Psoas muscle (tissue), 8 donors: Measurements from ENCODE around the gene RPS19BP1. TPM values are rescaled to one million over a fixed set of nuclear protein-coding genes. Genes with fewer than 3 reads are reported as not detected.

ENCODE experiments used
- ATAC-seq, 4 donors: fragments of 200-7000 bp; cut with Tn5 transposase; one replicate each; pipeline ENCODE4 v1.9.1; 2020; ENCODE audit warnings: moderate library complexity in 3 of 4, mild to moderate bottlenecking in 2 of 4
- DNase-seq, 2 donors: peaks; one replicate each; pipeline ENCODE4 v3.0.0-alpha.2; 2020
- H3K27ac ChIP-seq: fragments of 200-600 bp; one replicate; pipeline ENCODE4 v1.8.0; 2022
- H3K27me3 ChIP-seq, 3 donors: fragments of 200-600 bp in 1 of 3; one replicate each; pipeline versions ENCODE4 v1.6.1 to v1.8.0; 2013 to 2022; ENCODE audit warnings: low read length in 2 of 3, mild to moderate bottlenecking in 2 of 3, moderate library complexity in 1 of 3; ENCODE audit not compliant: insufficient read depth in 3 of 3
- H3K36me3 ChIP-seq, 2 donors: fragments of 200-600 bp in 1 of 2; one replicate each; pipeline versions ENCODE4 v1.6.1 to v1.8.0; 2013 to 2022; ENCODE audit warnings: low read depth in 1 of 2, mild to moderate bottlenecking in 1 of 2, moderate library complexity in 1 of 2; ENCODE audit not compliant: insufficient read depth in 1 of 2
- H3K4me1 ChIP-seq: fragments of 200-600 bp; one replicate; pipeline ENCODE4 v1.8.0; 2022
- H3K4me3 ChIP-seq: fragments of 200-600 bp; one replicate; pipeline ENCODE4 v1.8.0; 2022; ENCODE audit warnings: mild to moderate bottlenecking
- H3K9me3 ChIP-seq: fragments of 200-600 bp; one replicate; pipeline ENCODE4 v1.8.0; 2022
- WGBS, 3 donors: extraction: QIAGEN DNeasy Blood & Tissue Kit; methylation state at CpG; one replicate each; pipeline versions ENCODE4 v1.1.6 to v1.1.7; 2013; 5-methylcytosine and 5-hydroxymethylcytosine counted together
- intact Hi-C, 2 donors: fragments of 100-400 bp; cut with DNase I; formaldehyde crosslinking; loops; one replicate each; pipeline versions ENCODE4 v1.11.0 to v1.14.2; 2022
- polyA plus RNA-seq, 3 donors: library from polyadenylated mRNA; stranded (reverse); fragments of 200-250 nt; gene quantifications; one replicate each; pipeline ENCODE4 v1.2.3, GENCODE V29; 2013
- total RNA-seq, 4 donors: library from RNA; stranded (reverse); fragmentation: NEBNext Ultra II Directional in 2 of 4; extraction: Animal tissue kit (Norgen Biotek cat#: 25700) in 2 of 4; gene quantifications; one replicate each; pipeline versions ENCODE4 v1.2.1 to v1.2.4, GENCODE V29; 2021 to 2023
- TF ChIP-seq, protein P1 (sequence below): fragments of 200-600 bp; IDR thresholded peaks from one replicate; pipeline ENCODE4 v1.8.0; 2022; ENCODE audit warnings: antibody characterized with exemption
- donor health status: healthy with polysubstance abuse.
- donor health status: DM: no; HTN: no; CAD: no; lungs with moderate emphysema.
- donor health status: Bipolar disorder and iron deficiency.
- donor health status: healthy.
- donor health status: DM: yes; HTN: yes; CAD: no.
- donor health status: DM: no; HTN: no; CAD: no.
- donor health status: DM: no; HTN: no; CAD: no.
- donor health status: DM: yes; HTN: yes; CAD: no.

The RPS19BP1 gene
- total and polyA plus RNA-seq, 7 donors = 34.0 to 313 (median 52.6) TPM

DNA sequence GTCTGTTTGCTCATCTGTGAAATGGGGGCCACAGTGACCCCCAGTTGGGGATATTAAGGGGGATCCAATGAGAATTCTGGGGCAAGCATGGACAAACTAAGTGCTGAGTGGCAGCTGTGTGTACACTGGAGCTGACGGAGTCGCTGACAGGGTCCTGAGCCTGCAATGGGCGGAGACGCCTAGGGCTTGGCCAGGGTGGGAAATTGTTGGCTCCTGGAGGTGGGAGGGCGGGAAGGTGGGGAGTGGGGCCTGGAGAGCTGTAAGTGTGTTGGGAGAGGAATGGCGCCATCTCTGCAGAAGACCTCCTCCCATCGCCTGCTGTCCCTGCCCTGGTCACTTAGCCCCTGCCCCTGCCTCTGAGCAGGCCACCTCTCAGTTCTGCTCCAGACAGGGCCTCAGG lies 45.4 kb upstream of the RPS19BP1 start:
- H3K4me3 ChIP-seq = no peak overlapping the region
- no peaks in the 10 kb centered on the region for H3K4me1 ChIP-seq
- no peaks in the 10 kb centered on the region for H3K9me3 ChIP-seq
- H3K27ac ChIP-seq = no peak overlapping the region
- 84 to 89% (median 86%) methylated on average over 6 to 7 of the region's 7 CpGs for WGBS, 3 donors
- no peak for ATAC-seq
- DNase-seq = no peak
- intact Hi-C loops = loop anchor here in 1 of 2 donors (10.0 kb wide), 1 partner anchor 387 kb away; the partner anchor contains the start of gene TMA7B
- TF ChIP-seq, protein P1, sequence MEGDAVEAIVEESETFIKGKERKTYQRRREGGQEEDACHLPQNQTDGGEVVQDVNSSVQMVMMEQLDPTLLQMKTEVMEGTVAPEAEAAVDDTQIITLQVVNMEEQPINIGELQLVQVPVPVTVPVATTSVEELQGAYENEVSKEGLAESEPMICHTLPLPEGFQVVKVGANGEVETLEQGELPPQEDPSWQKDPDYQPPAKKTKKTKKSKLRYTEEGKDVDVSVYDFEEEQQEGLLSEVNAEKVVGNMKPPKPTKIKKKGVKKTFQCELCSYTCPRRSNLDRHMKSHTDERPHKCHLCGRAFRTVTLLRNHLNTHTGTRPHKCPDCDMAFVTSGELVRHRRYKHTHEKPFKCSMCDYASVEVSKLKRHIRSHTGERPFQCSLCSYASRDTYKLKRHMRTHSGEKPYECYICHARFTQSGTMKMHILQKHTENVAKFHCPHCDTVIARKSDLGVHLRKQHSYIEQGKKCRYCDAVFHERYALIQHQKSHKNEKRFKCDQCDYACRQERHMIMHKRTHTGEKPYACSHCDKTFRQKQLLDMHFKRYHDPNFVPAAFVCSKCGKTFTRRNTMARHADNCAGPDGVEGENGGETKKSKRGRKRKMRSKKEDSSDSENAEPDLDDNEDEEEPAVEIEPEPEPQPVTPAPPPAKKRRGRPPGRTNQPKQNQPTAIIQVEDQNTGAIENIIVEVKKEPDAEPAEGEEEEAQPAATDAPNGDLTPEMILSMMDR = no peak
- H3K36me3 ChIP-seq = no peaks in the 10 kb centered on the region
- peaks cover 0 to 40% (median 8%) of the 10 kb centered on the region in 3 donors for H3K27me3 ChIP-seq

DNA sequence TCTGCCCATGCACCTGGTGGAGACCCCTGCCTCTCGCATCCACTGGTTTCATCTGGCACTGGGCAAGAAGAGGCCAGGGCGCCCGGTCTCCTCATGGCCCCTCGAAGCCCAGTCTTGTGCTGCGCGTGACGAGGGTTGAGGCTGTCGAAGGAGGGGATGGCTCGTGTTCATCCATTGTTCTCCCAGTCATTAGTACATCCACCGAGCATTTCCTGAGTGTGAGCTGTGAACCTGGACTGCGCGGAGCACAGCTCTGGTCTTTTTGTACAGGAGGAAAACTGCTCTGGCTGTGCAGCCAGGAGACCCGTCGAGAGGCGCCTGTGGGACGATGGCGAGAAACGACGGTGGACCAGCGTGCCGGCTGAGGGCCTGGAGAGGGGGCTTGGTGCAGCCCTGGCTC lies 44.8 kb upstream of the RPS19BP1 start:
- TF ChIP-seq, protein P1 = no peak
- DNase-seq (no peak), ATAC-seq (no peak)
- WGBS, 3 donors = 78 to 85% (median 78%) methylated on average over 21 of the region's 21 CpGs
- Histone ChIP-seq H3K9me3 (no peaks in the 10 kb centered on the region), H3K4me3 (no peak overlapping the region), H3K4me1 (no peaks in the 10 kb centered on the region), H3K36me3 (no peaks in the 10 kb centered on the region), H3K27ac (no peak overlapping the region), H3K27me3 (peaks cover 0 to 40% (median 8%) of the 10 kb centered on the region in 3 donors)
- intact Hi-C loops = loop anchor here in 1 of 2 donors (10.0 kb wide), 1 partner anchor 387 kb away; the partner anchor contains the start of gene TMA7B

DNA sequence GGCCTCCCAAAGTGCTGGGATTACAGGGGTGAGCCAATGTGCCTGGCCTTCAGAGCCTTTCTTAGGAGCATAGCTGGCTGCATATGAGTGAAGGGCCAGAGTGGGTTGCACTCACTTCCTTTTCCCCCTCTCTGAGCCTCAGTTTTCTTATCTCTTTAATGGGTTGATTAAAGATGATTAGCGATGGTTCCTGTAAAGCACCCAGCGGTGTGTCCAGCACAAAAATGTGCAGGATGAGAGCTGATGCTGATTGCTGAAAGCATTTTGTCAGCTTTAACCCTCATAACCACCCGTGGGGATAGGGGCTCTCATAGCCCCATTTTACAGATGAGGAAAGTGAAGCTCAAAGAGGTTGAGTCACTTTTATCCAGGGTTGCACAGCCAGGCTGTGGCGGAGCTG lies 43.5 kb upstream of the RPS19BP1 start:
- no peak for ATAC-seq
- intact Hi-C loops = loop anchor here in 1 of 2 donors (10.0 kb wide), 1 partner anchor 389 kb away; the partner anchor contains the start of gene TMA7B
- Histone ChIP-seq H3K4me3 (no peak overlapping the region), H3K27me3 (peaks cover 0 to 34% (median 8%) of the 10 kb centered on the region in 3 donors), H3K4me1 (no peaks in the 10 kb centered on the region), H3K9me3 (no peaks in the 10 kb centered on the region), H3K27ac (no peak overlapping the region), H3K36me3 (no peaks in the 10 kb centered on the region)
- WGBS, 3 donors = 79 to 89% (median 83%) methylated on average over 4 of the region's 4 CpGs
- DNase-seq = no peak
- TF ChIP-seq, protein P1 = no peak

DNA sequence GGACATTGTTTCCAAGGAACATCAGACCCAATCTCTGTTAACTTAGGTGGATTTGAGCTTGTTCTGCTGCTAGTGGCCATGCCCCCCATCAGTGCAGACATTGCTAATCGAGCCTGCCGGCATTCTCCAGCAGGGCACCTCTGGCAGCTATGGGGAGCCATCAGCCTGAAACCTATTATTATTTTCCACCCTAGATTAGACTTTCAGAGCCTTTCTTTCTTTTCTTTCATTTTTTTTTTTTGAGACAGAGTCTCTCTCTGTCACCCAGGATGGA lies 42.9 kb upstream of the RPS19BP1 start:
- 82 to 89% (median 83%) methylated on average over 2 of the region's 2 CpGs for WGBS, 3 donors
- intact Hi-C loops = loop anchor here in 1 of 2 donors (10.0 kb wide), 1 partner anchor 389 kb away; the partner anchor contains the start of gene TMA7B

More for the DNA sequence above, 42.9 kb upstream of the RPS19BP1 start:
- Histone ChIP-seq H3K4me1 (no peaks in the 10 kb centered on the region), H3K27ac (no peak overlapping the region), H3K4me3 (no peak overlapping the region), H3K9me3 (no peaks in the 10 kb centered on the region), H3K27me3 (peaks cover 0 to 29% (median 8%) of the 10 kb centered on the region in 3 donors), H3K36me3 (no peaks in the 10 kb centered on the region)
- TF ChIP-seq, protein P1 = no peak
- DNase-seq (no peak), ATAC-seq (no peak)
